NCI-H510A treated with DMSO at 0.1 percent for 48 hours (cell line): ENCODE results near the gene KRTAP10-4.

ENCODE experiments used
- DNase-seq: peaks from one replicate; lab custom pipeline; 2025; lab: John Stamatoyannopoulos, UW

KRTAP10-4 gene

DNA sequence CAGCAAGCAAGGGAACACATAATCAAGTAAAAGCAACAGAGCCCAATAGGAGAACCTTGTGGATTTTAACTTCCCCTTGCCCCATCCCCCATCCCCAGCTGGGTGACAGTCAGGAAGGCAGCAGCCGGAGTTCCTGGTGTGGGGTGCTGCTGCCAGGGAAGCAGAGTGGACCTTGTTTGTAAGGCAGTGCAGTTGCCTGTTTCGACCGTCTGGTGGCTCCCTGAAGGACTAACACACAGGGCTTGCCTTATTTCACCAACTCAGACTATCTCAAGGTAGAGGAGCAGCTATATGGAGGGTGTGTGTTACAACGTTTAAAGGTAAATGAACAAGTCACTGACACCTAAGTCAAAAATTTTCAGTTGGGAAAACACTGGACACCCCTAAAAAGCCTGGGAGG, 45.0 kb downstream of the KRTAP10-4 start:
- no peak for DNase-seq

DNA sequence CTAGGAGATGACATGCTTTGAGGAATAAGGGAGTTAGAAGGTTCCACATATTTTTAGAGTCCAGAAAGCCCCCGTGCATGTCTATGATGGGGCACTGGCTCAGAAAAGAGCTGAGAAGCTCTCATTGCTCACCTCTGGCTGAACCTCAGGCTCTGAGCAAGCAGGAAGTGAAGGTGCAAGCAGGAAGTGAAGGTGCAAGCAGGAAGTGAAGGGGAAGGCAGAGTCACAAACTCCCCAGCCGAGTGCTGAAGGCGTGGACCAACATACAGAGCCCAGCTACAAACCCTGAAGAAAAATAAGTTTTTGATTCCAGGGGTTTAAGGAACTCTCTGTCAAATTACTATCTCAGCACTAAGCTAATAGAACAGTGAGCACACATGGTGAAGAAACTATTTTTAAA, 45.4 kb downstream of the KRTAP10-4 start:
- DNase-seq: no peak

DNA sequence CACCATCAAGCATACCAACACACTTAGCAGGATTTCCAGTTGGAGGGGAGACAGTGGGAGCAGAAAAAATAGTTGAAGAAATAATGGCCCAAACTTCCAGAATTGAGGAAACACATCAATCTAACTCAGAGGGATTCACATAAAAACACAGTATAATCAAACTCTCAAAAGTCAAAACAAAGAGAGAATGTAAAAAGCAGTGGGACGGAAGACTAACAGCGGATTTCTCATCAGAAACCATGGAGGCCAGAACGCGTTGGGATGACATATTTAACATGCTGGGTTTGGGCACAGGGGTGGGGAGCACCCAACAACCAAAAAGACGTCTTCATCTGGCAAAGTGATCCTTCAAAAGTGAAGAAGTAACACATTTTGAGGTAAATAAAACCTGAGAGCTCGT, 46.4 kb downstream of the KRTAP10-4 start:
- no peak for DNase-seq

DNA sequence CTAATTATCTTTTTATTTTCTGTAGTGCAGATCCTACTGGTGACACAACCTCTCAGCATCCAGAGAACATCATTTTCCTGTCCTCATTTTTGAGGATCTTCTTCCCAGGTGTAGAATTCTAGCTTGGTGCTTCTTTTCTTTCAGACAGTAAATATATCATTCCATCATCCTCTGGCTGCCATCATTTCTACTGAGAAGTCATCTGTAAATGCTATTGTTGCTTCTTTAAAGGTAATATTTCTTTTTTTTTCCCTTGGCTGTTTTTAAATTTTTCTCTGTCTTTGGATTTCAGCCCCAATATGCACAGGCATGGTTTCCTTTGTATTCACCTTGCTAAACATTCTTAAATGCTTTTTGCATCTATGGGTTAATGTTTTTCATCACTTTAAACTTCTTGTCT, 50.0 kb downstream of the KRTAP10-4 start:
- DNase-seq: no peak
